Calu3 (cell line): ENCODE data around the gene SLC24A3. TPM values are rescaled to one million over a fixed set of nuclear protein-coding genes. Genes with fewer than 3 reads are reported as not detected.
"Not testable (repeated sequence)": the region's sequence is repeated elsewhere in the genome, so short reads cannot be mapped to it uniquely, and the experiment has no call there.

Experiments
- BruUV-seq: library from RNA; stranded (reverse); fragments of 400-500 nt; replicated peaks from 2 replicates; lab custom pipeline; 2021; lab: Mats Ljungman, UMichigan
- CTCF ChIA-PET: fragments of 300-600 bp; sonication (Branson Sonifier 250); formaldehyde crosslinking; loops from one replicate; lab custom pipeline; 2022; ENCODE audit warnings: antibody characterized with exemption; lab: Charles Lee
- DNase-seq: peaks from one replicate; pipeline ENCODE4 v3.0.0; 2022
- H3K27ac Mint-ChIP-seq: one replicate; pipeline ENCODE4 v1.8.0; 2022; ENCODE audit warnings: mixed read lengths; ENCODE audit not compliant: unreplicated experiment
- H3K27me3 Mint-ChIP-seq: one replicate; pipeline ENCODE4 v1.8.0; 2022; ENCODE audit warnings: mixed read lengths; ENCODE audit not compliant: unreplicated experiment
- H3K36me3 Mint-ChIP-seq: one replicate; pipeline ENCODE4 v1.8.0; 2022; ENCODE audit warnings: mild to moderate bottlenecking, moderate library complexity, mixed read lengths; ENCODE audit not compliant: insufficient read depth, unreplicated experiment
- H3K4me1 Mint-ChIP-seq: one replicate; pipeline ENCODE4 v1.8.0; 2022; ENCODE audit warnings: mild to moderate bottlenecking, low read depth, mixed read lengths; ENCODE audit not compliant: unreplicated experiment
- H3K4me3 Mint-ChIP-seq: one replicate; pipeline ENCODE4 v1.8.0; 2022; ENCODE audit warnings: mild to moderate bottlenecking, low read depth, moderate library complexity, mixed read lengths; ENCODE audit not compliant: unreplicated experiment
- H3K9me3 Mint-ChIP-seq: one replicate; pipeline ENCODE4 v1.8.0; 2022; ENCODE audit warnings: low read depth, mixed read lengths; ENCODE audit not compliant: unreplicated experiment
- CTCF ChIP-seq: fragments of 200-600 bp; IDR thresholded peaks from one replicate; pipeline ENCODE4 v1.8.0; 2022; ENCODE audit warnings: antibody characterized with exemption; ENCODE audit not compliant: unreplicated experiment
- intact Hi-C: fragments of 100-400 bp; cut with micrococcal nuclease; formaldehyde crosslinking; loops from one replicate; pipeline ENCODE4 v1.10.0; 2022; ENCODE audit not compliant: unreplicated experiment
- total RNA-seq: library from RNA; stranded (reverse); gene quantifications from 2 replicates; pipeline ENCODE4 v1.2.3, GENCODE V29; 2022

The SLC24A3 gene
- total RNA-seq, 1 experiment from 2014 or later = not detected

GRCh38 chr20:19749618-19750071 is 537.2 kb downstream of the SLC24A3 start:
- no peaks in the 10 kb centered on the region for H3K9me3 Mint-ChIP-seq
- no peak overlapping the region for H3K27ac Mint-ChIP-seq
- BruUV-seq = no TSS peak
- intact Hi-C loops = loop anchor here (10.0 kb wide), 1 partner anchor 55 kb away; no protein-coding TSS in a partner anchor
- H3K4me1 Mint-ChIP-seq = peaks cover 10% of the 10 kb centered on the region
- no peaks in the 10 kb centered on the region for H3K27me3 Mint-ChIP-seq
- H3K36me3 Mint-ChIP-seq = no peaks in the 10 kb centered on the region
- no peak overlapping the region for H3K4me3 Mint-ChIP-seq
- TF ChIP-seq CTCF = no peak
- CTCF ChIA-PET = no interaction called here
- no peak for DNase-seq

- DNase-seq = no peak
- intact Hi-C loops = no loop called here
- no peaks in the 10 kb centered on the region for H3K9me3 Mint-ChIP-seq
- TF ChIP-seq CTCF = no peak
- peaks cover 10% of the 10 kb centered on the region for H3K4me1 Mint-ChIP-seq
- no peak overlapping the region for H3K27ac Mint-ChIP-seq
- no peak overlapping the region for H3K4me3 Mint-ChIP-seq
- no peaks in the 10 kb centered on the region for H3K27me3 Mint-ChIP-seq
- CTCF ChIA-PET = no interaction called here
- H3K36me3 Mint-ChIP-seq = no peaks in the 10 kb centered on the region
- no TSS peak for BruUV-seq
These were observed 537.7 kb downstream of the SLC24A3 start for GRCh38 chr20:19750101-19750606.

GRCh38 chr20:19750907-19751636 is 538.6 kb downstream of the SLC24A3 start:
- no peak for TF ChIP-seq CTCF
- H3K27ac Mint-ChIP-seq = no peak overlapping the region
- H3K36me3 Mint-ChIP-seq = peaks cover under 1% of the 10 kb centered on the region
- CTCF ChIA-PET = no interaction called here
- peaks cover 13% of the 10 kb centered on the region for H3K4me1 Mint-ChIP-seq
- no TSS peak for BruUV-seq
- DNase-seq = no peak
- H3K27me3 Mint-ChIP-seq = no peaks in the 10 kb centered on the region
- H3K9me3 Mint-ChIP-seq = no peaks in the 10 kb centered on the region
- no peak overlapping the region for H3K4me3 Mint-ChIP-seq
- intact Hi-C loops = no loop called here

- H3K27ac Mint-ChIP-seq, DNase-seq, H3K4me3 Mint-ChIP-seq, intact Hi-C loops, H3K9me3 Mint-ChIP-seq, H3K27me3 Mint-ChIP-seq, CTCF ChIA-PET, BruUV-seq: not testable (repeated sequence)
- H3K36me3 Mint-ChIP-seq = peaks cover 18% of the 10 kb centered on the region
- H3K4me1 Mint-ChIP-seq = peaks cover 20% of the 10 kb centered on the region
These were observed 541.8 kb downstream of the SLC24A3 start for GRCh38 chr20:19754201-19754600.
